ENCODE measurements around the gene RPS6KA2.
A peak's percentile ranks its signal among the peaks of the same experiment; 100 is the strongest.

RPS6KA2 gene

DNA sequence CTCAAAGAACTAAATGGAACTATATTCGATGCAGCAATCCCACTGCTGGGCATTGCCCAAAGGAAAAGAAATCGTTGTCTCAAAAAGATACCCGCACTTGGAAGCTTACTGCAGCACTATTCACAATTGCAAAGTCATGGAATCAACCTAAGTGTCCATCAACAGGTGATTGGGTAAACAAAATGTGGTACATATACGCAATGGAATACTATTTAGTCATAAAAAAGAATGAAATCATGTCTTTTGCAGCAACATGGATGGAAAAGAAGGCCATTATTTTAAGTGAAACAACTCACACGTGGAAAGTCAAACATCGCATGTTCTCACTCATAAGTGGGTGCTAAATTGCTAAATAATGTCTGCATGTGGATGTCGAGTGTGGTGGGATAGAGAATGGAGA lies 173.4 kb downstream of the RPS6KA2 start:
- H3K27ac ChIP-seq (ENCODE audit: low read depth, low read length) = no peak overlapping the region
- no peak overlapping the region for H3K4me3 ChIP-seq (ENCODE audit: low read depth in 1 of 5, low read length in 5 of 5)
- peaks cover 3 to 14% (median 6%) of the 10 kb centered on the region in 5 donors for H3K36me3 ChIP-seq (ENCODE audit: control insufficient read depth in 5 of 5, insufficient read depth in 5 of 5, low read length in 5 of 5)
- H3K4me1 ChIP-seq (ENCODE audit: control insufficient read depth in 5 of 5, insufficient read depth in 5 of 5, low read length in 5 of 5) = peaks cover 0 to 21% (median 8%) of the 10 kb centered on the region in 5 donors
- H3K9me3 ChIP-seq (ENCODE audit: control insufficient read depth in 5 of 5, low read length in 5 of 5) = peaks cover 0 to 5% (median 0%) of the 10 kb centered on the region in 5 donors
- no peak overlapping the region for H3K9ac ChIP-seq (ENCODE audit: low read length in 5 of 5)
- peaks cover 0 to 5% (median 0%) of the 10 kb centered on the region in 5 donors for H3K27me3 ChIP-seq (ENCODE audit: control insufficient read depth in 5 of 5, insufficient read depth in 4 of 5, low read length in 5 of 5)

DNA sequence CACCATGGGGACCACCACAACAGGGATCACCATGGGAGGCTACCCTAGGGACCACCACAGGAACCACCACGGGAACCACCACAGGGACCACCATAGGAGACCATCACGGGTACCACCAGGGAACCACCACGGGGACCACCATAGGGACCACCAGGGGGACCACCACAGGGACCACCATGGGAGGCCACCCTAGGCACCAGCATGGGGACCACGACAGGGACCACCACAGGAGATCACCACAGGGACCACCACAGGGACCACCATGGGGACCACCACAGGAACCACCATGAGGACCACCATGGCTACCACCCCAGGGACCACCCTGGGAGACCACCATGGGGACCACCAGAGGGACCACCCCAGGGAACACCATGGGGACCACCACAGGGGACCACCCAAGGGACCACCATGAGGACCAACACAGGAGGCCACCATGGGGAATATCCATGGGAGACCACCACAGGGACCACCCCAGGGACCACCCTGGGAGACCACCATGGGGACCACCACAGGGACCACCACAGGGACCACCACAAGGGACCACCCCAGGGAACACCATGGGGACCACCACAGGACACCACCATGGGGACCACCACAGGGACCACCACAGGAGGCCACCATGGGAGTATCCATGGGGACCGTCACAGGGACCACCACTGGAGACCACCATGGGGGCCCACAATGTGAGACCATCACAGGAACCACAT lies 176.7 kb downstream of the RPS6KA2 start:
- peak overlapping the region in 1 of 5 donors; percentile 38 for H3K9ac ChIP-seq (ENCODE audit: low read length in 5 of 5)
- peaks cover 3 to 41% (median 35%) of the 10 kb centered on the region in 5 donors for H3K36me3 ChIP-seq (ENCODE audit: control insufficient read depth in 5 of 5, insufficient read depth in 5 of 5, low read length in 5 of 5)
- no peak overlapping the region for H3K4me3 ChIP-seq (ENCODE audit: low read depth in 1 of 5, low read length in 5 of 5)
- peaks cover 0 to 5% (median 0%) of the 10 kb centered on the region in 5 donors for H3K9me3 ChIP-seq (ENCODE audit: control insufficient read depth in 5 of 5, low read length in 5 of 5)
- H3K27me3 ChIP-seq (ENCODE audit: control insufficient read depth in 5 of 5, insufficient read depth in 4 of 5, low read length in 5 of 5) = peaks cover 0 to 5% (median 0%) of the 10 kb centered on the region in 5 donors
- no peak overlapping the region for H3K27ac ChIP-seq (ENCODE audit: low read depth, low read length)
- peaks cover 0 to 6% (median 0%) of the 10 kb centered on the region in 5 donors for H3K4me1 ChIP-seq (ENCODE audit: control insufficient read depth in 5 of 5, insufficient read depth in 5 of 5, low read length in 5 of 5)

DNA sequence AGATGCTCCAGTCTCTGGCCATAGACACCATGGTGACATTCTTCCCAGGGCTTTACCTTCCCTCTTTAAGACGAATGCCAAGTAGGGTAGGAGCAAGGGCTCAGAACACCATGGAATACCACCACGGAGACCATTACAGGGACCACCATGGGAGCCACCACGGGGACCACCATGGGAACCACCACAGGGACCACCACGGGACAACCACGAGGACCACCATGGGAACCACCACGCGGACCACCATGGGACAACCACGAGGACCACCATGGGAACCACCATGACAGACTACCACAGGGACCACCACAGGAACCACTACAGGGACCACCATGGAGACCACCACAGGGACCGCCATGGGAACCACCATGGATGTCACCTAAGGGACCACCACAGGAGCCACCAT lies 177.4 kb downstream of the RPS6KA2 start:
- peaks cover 3 to 42% (median 35%) of the 10 kb centered on the region in 5 donors for H3K36me3 ChIP-seq (ENCODE audit: control insufficient read depth in 5 of 5, insufficient read depth in 5 of 5, low read length in 5 of 5)
- H3K4me3 ChIP-seq (ENCODE audit: low read depth in 1 of 5, low read length in 5 of 5) = no peak overlapping the region
- peaks cover 0 to 5% (median 0%) of the 10 kb centered on the region in 5 donors for H3K9me3 ChIP-seq (ENCODE audit: control insufficient read depth in 5 of 5, low read length in 5 of 5)
- H3K4me1 ChIP-seq (ENCODE audit: control insufficient read depth in 5 of 5, insufficient read depth in 5 of 5, low read length in 5 of 5) = peaks cover 0 to 6% (median 0%) of the 10 kb centered on the region in 5 donors
- peaks cover 0 to 5% (median 0%) of the 10 kb centered on the region in 5 donors for H3K27me3 ChIP-seq (ENCODE audit: control insufficient read depth in 5 of 5, insufficient read depth in 4 of 5, low read length in 5 of 5)
- H3K9ac ChIP-seq (ENCODE audit: low read length in 5 of 5) = peak overlapping the region in 1 of 5 donors; percentile 38
- H3K27ac ChIP-seq (ENCODE audit: low read depth, low read length) = no peak overlapping the region

DNA sequence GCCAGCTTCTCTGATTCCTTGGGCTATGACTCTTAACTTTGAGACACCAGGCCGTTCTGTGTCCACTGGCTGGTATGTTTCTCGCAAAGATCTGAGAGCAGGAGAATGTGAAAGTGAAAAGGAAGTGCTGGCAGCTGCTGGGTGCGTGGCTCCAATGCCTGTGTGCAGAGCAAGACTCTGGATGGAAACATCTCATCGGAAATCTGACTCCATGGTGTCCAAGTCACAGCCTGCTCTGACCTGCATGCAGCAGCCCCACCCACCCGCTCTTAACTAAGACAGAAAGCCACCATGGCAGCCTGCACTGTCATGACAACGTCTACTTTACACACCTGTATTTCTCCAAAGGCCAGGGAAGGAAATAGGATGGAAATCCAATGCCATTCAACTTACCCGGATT lies 178.0 kb downstream of the RPS6KA2 start:
- no peak overlapping the region for H3K9ac ChIP-seq (ENCODE audit: low read length in 5 of 5)
- H3K9me3 ChIP-seq (ENCODE audit: control insufficient read depth in 5 of 5, low read length in 5 of 5) = peaks cover 0 to 5% (median 0%) of the 10 kb centered on the region in 5 donors
- H3K36me3 ChIP-seq (ENCODE audit: control insufficient read depth in 5 of 5, insufficient read depth in 5 of 5, low read length in 5 of 5) = peaks cover 3 to 45% (median 35%) of the 10 kb centered on the region in 5 donors
- peaks cover 0 to 5% (median 0%) of the 10 kb centered on the region in 5 donors for H3K27me3 ChIP-seq (ENCODE audit: control insufficient read depth in 5 of 5, insufficient read depth in 4 of 5, low read length in 5 of 5)
- no peak overlapping the region for H3K27ac ChIP-seq (ENCODE audit: low read depth, low read length)
- H3K4me1 ChIP-seq (ENCODE audit: control insufficient read depth in 5 of 5, insufficient read depth in 5 of 5, low read length in 5 of 5) = peaks cover 0 to 6% (median 0%) of the 10 kb centered on the region in 5 donors
- H3K4me3 ChIP-seq (ENCODE audit: low read depth in 1 of 5, low read length in 5 of 5) = no peak overlapping the region

DNA sequence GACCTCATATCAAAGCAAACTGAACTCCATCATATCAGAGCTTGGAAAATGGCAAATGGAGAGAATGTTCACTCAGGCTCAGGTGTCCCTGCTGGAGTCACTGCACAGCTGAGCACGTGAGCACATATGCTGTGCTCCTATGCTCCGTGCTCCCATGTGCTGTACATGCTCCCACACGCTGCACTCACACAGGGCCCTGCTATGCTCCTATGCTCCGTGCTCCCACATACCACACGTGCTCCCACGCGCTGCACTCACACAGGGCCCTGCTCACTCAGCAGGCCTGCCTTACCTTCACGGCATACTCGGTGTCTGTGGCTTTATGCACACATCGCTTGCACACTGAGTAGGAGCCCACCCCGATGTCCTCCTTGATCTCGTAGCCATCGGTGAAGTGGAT lies 178.6 kb downstream of the RPS6KA2 start:
- peaks cover 0 to 6% (median 0%) of the 10 kb centered on the region in 5 donors for H3K4me1 ChIP-seq (ENCODE audit: control insufficient read depth in 5 of 5, insufficient read depth in 5 of 5, low read length in 5 of 5)
- no peak overlapping the region for H3K9ac ChIP-seq (ENCODE audit: low read length in 5 of 5)
- no peaks in the 10 kb centered on the region for H3K9me3 ChIP-seq (ENCODE audit: control insufficient read depth in 5 of 5, low read length in 5 of 5)
- H3K27ac ChIP-seq (ENCODE audit: low read depth, low read length) = no peak overlapping the region
- no peak overlapping the region for H3K4me3 ChIP-seq (ENCODE audit: low read depth in 1 of 5, low read length in 5 of 5)
- peaks cover 0 to 5% (median 0%) of the 10 kb centered on the region in 5 donors for H3K27me3 ChIP-seq (ENCODE audit: control insufficient read depth in 5 of 5, insufficient read depth in 4 of 5, low read length in 5 of 5)
- H3K36me3 ChIP-seq (ENCODE audit: control insufficient read depth in 5 of 5, insufficient read depth in 5 of 5, low read length in 5 of 5) = peaks cover 0 to 45% (median 35%) of the 10 kb centered on the region in 5 donors

DNA sequence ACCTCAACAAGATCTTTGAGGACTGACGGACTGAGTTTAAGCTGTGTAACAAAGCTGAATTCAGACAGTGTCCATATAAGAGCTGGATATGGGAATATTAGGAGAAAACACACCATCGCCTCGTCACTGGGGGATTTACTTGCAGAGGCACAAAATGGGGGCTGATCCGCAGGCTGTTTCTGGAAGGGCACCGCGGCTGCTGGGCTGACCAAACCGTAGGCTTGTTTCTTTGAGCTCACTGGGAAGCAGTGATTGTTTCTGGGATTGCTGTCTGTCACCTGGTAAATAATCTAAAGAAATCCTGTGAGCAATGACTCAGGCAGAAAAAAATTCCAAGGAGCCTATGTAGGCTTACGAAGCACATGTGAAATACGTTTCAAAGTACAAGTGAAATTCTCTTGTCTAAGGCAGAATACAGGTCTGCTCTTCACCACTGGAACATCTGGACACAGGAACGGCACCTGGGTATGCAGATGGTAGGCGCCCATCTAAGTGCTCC lies 180.4 kb downstream of the RPS6KA2 start:
- Histone ChIP-seq H3K9me3 (ENCODE audit: control insufficient read depth in 5 of 5, low read length in 5 of 5) (no peaks in the 10 kb centered on the region), H3K27me3 (ENCODE audit: control insufficient read depth in 5 of 5, insufficient read depth in 4 of 5, low read length in 5 of 5) (peaks cover 0 to 5% (median 0%) of the 10 kb centered on the region in 5 donors), H3K4me3 (ENCODE audit: low read depth in 1 of 5, low read length in 5 of 5) (no peak overlapping the region), H3K36me3 (ENCODE audit: control insufficient read depth in 5 of 5, insufficient read depth in 5 of 5, low read length in 5 of 5) (peaks cover 0 to 45% (median 35%) of the 10 kb centered on the region in 5 donors), H3K27ac (ENCODE audit: low read depth, low read length) (no peak overlapping the region), H3K4me1 (ENCODE audit: control insufficient read depth in 5 of 5, insufficient read depth in 5 of 5, low read length in 5 of 5) (peaks cover 0 to 6% (median 3%) of the 10 kb centered on the region in 5 donors), H3K9ac (ENCODE audit: low read length in 5 of 5) (no peak overlapping the region)

DNA sequence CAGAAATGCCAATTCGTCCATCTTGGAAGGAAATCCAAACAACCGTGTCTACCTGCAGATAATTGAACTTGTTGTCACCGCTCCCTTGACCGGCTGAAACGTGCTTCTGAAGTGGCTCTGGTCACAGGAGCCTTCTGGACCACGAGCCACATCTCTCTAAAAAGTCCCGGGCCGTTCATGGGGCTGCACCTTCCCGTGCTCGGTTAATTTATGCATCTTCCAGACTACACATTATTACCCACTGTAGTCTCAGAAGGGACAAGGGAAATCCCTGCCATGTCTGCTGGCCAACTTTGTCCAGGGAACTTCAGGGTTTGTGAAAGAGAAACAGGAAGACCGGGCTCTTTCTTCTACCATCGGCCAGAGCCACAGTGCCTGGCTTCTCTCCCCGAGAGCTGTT lies 180.9 kb downstream of the RPS6KA2 start:
- H3K27ac ChIP-seq (ENCODE audit: low read depth, low read length) = no peak overlapping the region
- H3K4me3 ChIP-seq (ENCODE audit: low read depth in 1 of 5, low read length in 5 of 5) = no peak overlapping the region
- no peak overlapping the region for H3K9ac ChIP-seq (ENCODE audit: low read length in 5 of 5)
- peaks cover 0 to 5% (median 0%) of the 10 kb centered on the region in 5 donors for H3K27me3 ChIP-seq (ENCODE audit: control insufficient read depth in 5 of 5, insufficient read depth in 4 of 5, low read length in 5 of 5)
- peaks cover 0 to 45% (median 35%) of the 10 kb centered on the region in 5 donors for H3K36me3 ChIP-seq (ENCODE audit: control insufficient read depth in 5 of 5, insufficient read depth in 5 of 5, low read length in 5 of 5)
- H3K4me1 ChIP-seq (ENCODE audit: control insufficient read depth in 5 of 5, insufficient read depth in 5 of 5, low read length in 5 of 5) = peaks cover 0 to 6% (median 3%) of the 10 kb centered on the region in 5 donors
- no peaks in the 10 kb centered on the region for H3K9me3 ChIP-seq (ENCODE audit: control insufficient read depth in 5 of 5, low read length in 5 of 5)

DNA sequence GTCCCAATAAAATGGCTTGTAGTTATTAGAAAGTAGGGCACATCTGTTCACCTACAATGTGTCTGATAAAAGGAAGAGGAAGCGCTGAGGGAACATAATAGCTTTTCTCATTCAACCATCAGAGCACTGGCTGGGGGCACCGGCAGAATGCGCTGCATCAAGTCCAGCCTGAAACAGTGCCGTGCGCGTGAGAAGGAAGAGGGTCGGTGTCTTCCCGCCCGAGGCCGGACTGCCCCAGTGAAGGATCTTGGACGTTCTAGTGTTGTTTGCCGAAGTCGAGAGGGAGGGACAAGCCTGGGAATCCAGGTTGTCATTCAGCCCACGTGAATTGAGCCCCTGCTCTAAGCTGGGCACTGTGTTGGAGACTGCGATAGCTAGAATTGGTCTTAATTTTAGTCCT lies 182.6 kb downstream of the RPS6KA2 start:
- Histone ChIP-seq H3K27me3 (ENCODE audit: control insufficient read depth in 5 of 5, insufficient read depth in 4 of 5, low read length in 5 of 5) (no peaks in the 10 kb centered on the region), H3K9ac (ENCODE audit: low read length in 5 of 5) (no peak overlapping the region), H3K4me1 (ENCODE audit: control insufficient read depth in 5 of 5, insufficient read depth in 5 of 5, low read length in 5 of 5) (peaks cover 0 to 15% (median under 1%) of the 10 kb centered on the region in 5 donors), H3K9me3 (ENCODE audit: control insufficient read depth in 5 of 5, low read length in 5 of 5) (no peaks in the 10 kb centered on the region), H3K4me3 (ENCODE audit: low read depth in 1 of 5, low read length in 5 of 5) (no peak overlapping the region), H3K27ac (ENCODE audit: low read depth, low read length) (no peak overlapping the region), H3K36me3 (ENCODE audit: control insufficient read depth in 5 of 5, insufficient read depth in 5 of 5, low read length in 5 of 5) (peaks cover 0 to 38% (median 28%) of the 10 kb centered on the region in 5 donors)

DNA sequence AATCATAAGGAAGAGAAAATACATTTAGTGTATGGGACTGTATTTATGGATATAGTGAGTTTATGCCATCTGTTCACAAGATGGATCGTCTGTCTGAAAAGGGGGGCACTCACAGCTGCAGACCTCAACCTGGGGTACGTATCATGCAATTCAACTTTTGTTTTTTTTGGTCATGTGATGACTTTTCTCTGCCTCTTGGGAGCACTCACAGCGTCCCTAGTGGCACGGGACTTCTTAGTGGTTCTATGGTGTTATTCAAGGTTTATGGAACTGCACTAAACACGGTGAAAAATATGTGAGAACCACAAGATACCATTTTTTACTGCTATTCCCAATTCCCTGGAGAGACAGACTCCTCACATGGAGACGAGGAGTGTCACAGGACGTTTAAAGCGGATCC lies 183.9 kb downstream of the RPS6KA2 start:
- Histone ChIP-seq H3K9me3 (ENCODE audit: control insufficient read depth in 5 of 5, low read length in 5 of 5) (no peaks in the 10 kb centered on the region), H3K9ac (ENCODE audit: low read length in 5 of 5) (no peak overlapping the region), H3K4me1 (ENCODE audit: control insufficient read depth in 5 of 5, insufficient read depth in 5 of 5, low read length in 5 of 5) (peaks cover 0 to 16% (median 0%) of the 10 kb centered on the region in 5 donors), H3K36me3 (ENCODE audit: control insufficient read depth in 5 of 5, insufficient read depth in 5 of 5, low read length in 5 of 5) (peaks cover 0 to 30% (median 17%) of the 10 kb centered on the region in 5 donors), H3K27me3 (ENCODE audit: control insufficient read depth in 5 of 5, insufficient read depth in 4 of 5, low read length in 5 of 5) (no peaks in the 10 kb centered on the region), H3K4me3 (ENCODE audit: low read depth in 1 of 5, low read length in 5 of 5) (no peak overlapping the region), H3K27ac (ENCODE audit: low read depth, low read length) (no peak overlapping the region)

DNA sequence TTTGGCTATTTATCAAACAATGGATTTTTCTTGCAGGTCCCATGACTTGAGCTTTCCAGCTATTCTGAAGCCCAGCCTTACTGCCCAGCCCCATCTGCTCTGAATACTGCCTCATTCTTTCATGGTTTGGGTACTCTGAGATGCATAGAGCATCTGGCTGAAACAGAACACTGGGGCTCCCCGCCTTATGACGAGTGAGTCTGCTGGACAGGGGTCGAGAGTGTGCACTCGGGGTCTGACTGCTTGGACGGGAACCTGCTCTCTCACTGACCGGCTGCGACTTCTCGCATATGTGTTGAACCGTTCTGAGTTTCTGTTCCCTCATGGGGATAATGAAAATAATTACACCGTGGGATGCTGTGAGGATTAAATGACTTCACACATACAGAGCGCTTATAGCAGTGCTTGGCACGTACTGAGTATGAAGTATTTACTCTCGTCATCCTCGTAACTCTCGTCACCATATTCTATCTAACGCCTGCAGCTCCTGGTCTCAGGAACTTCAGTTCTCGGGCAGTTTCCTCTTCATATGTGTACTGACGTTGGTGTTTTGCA lies 184.8 kb downstream of the RPS6KA2 start:
- peaks cover 0 to 27% (median 17%) of the 10 kb centered on the region in 5 donors for H3K36me3 ChIP-seq (ENCODE audit: control insufficient read depth in 5 of 5, insufficient read depth in 5 of 5, low read length in 5 of 5)
- no peak overlapping the region for H3K4me3 ChIP-seq (ENCODE audit: low read depth in 1 of 5, low read length in 5 of 5)
- no peak overlapping the region for H3K9ac ChIP-seq (ENCODE audit: low read length in 5 of 5)
- no peak overlapping the region for H3K27ac ChIP-seq (ENCODE audit: low read depth, low read length)
- H3K4me1 ChIP-seq (ENCODE audit: control insufficient read depth in 5 of 5, insufficient read depth in 5 of 5, low read length in 5 of 5) = peaks cover 0 to 16% (median 0%) of the 10 kb centered on the region in 5 donors
- H3K27me3 ChIP-seq (ENCODE audit: control insufficient read depth in 5 of 5, insufficient read depth in 4 of 5, low read length in 5 of 5) = no peaks in the 10 kb centered on the region
- no peaks in the 10 kb centered on the region for H3K9me3 ChIP-seq (ENCODE audit: control insufficient read depth in 5 of 5, low read length in 5 of 5)
